K562 (cell line): Measurements from ENCODE around the gene RPL29. TPM values are rescaled to one million over a fixed set of nuclear protein-coding genes. Genes with fewer than 3 reads are reported as not detected.

Experiments
- ARID1B ChIP-seq: fragments of 450-650 bp; IDR thresholded peaks from 2 replicates; pipeline ENCODE4 v1.6.1; 2016; ENCODE audit warnings: antibody characterized with exemption, mild to moderate bottlenecking, inconsistent platforms
- FOXA1 ChIP-seq: fragments of 450-650 bp; IDR thresholded peaks from 2 replicates; pipeline ENCODE4 v1.6.1; 2016; ENCODE audit warnings: mild to moderate bottlenecking, borderline replicate concordance
- LCOR ChIP-seq: sonication (generic); formaldehyde crosslinking; IDR thresholded peaks from 2 replicates; pipeline ENCODE4 v1.8.0; 2022; ENCODE audit warnings: mild to moderate bottlenecking, missing genetic modification reagents
- NFE2L1 ChIP-seq: fragments of 450-650 bp; IDR thresholded peaks from 2 replicates; pipeline ENCODE4 v1.6.1; 2016; ENCODE audit warnings: missing genetic modification characterization, low read depth, mild to moderate bottlenecking, missing compliant biosample characterization, moderate library complexity, borderline replicate concordance
- NR2C2 ChIP-seq, 2 experiments: fragments of 200-800 bp in 1 of 2; sonication (Bioruptor generic) in 1 of 2; sonication (generic) in 1 of 2; formaldehyde crosslinking in 1 of 2; IDR thresholded peaks; 2 replicates each; pipeline versions ENCODE4 v1.6.1 to v1.8.0; 2016 to 2022; ENCODE audit warnings: mild to moderate bottlenecking in 1 of 2, missing compliant biosample characterization in 1 of 2, missing genetic modification characterization in 1 of 2, missing genetic modification reagents in 1 of 2
- PHF8 ChIP-seq: fragments of 200-600 bp; sonication (generic); IDR thresholded peaks from 2 replicates; pipeline ENCODE4 v1.6.1; 2012; ENCODE audit warnings: mixed run types, mild to moderate bottlenecking, inconsistent platforms, low read length, moderate library complexity, borderline replicate concordance
- TEAD1 ChIP-seq, 2 experiments: fragments of 450-650 bp in 1 of 2; sonication (generic) in 1 of 2; formaldehyde crosslinking; IDR thresholded peaks; 2 replicates each; pipeline versions ENCODE4 v1.4.0 to v1.8.0; 2020 to 2022; ENCODE audit warnings: mild to moderate bottlenecking in 2 of 2, missing genetic modification reagents in 1 of 2
- ZNF184 ChIP-seq: sonication (generic); formaldehyde crosslinking; IDR thresholded peaks from 2 replicates; pipeline ENCODE4 v1.5.0; 2020; ENCODE audit warnings: missing genetic modification reagents
- ZNF766 ChIP-seq: fragments of 200-800 bp; sonication (Bioruptor generic); conservative IDR thresholded peaks from 2 replicates; pipeline ENCODE4 v1.6.1; 2016; ENCODE audit warnings: missing genetic modification characterization, missing compliant biosample characterization
- polyA plus RNA-seq, 8 experiments: library from polyadenylated mRNA; depleted of rRNA in 4 of 8; stranded (reverse) in 5 of 8; unstranded in 3 of 8; fragments of >200 nt; fragmentation: Nextera tagmentation in 2 of 8; fragmentation: Illumina TruSeq in 1 of 8; extraction: Ambion mirVana in 2 of 8; extraction: Trizol in 1 of 8; gene quantifications; 2 replicates each; pipeline versions ENCODE4 v1.2.1 to v1.2.3, GENCODE V29; 2011 to 2014; ENCODE audit warnings: inconsistent platforms in 1 of 8, missing spikeins in 1 of 8
- total RNA-seq, 7 experiments: library from RNA; depleted of rRNA in 6 of 7; stranded (reverse); fragments of >200 nt in 6 of 7; fragmentation: Illumina TruSeq in 2 of 7; extraction: Trizol in 2 of 7; gene quantifications; 2 replicates each; pipeline versions ENCODE4 v1.2.1 to v1.2.3, GENCODE V29; 2011 to 2021; ENCODE audit warnings: low replicate concordance in 1 of 7
- TF ChIP-seq, protein P1 (sequence below): fragments of 450-650 bp; formaldehyde crosslinking; IDR thresholded peaks from 2 replicates; pipeline ENCODE4 v1.4.0; 2022; ENCODE audit warnings: missing genetic modification characterization
- TF ChIP-seq, protein P2 (sequence below): fragments of 250-450 bp; sonication (Bioruptor Pico); IDR thresholded peaks from 2 replicates; pipeline ENCODE4 v1.8.0; 2021; ENCODE audit warnings: mild to moderate bottlenecking, moderate library complexity
- TF ChIP-seq, protein P3 (sequence below): fragments of 250-450 bp; sonication (Bioruptor Pico); IDR thresholded peaks from 2 replicates; pipeline ENCODE4 v1.8.0; 2022; ENCODE audit warnings: moderate library complexity, mild to moderate bottlenecking, inconsistent platforms
- TF ChIP-seq, protein P4 (sequence below): fragments of 450-650 bp; IDR thresholded peaks from 2 replicates; pipeline ENCODE4 v1.6.1; 2016; ENCODE audit warnings: mild to moderate bottlenecking
- TF ChIP-seq, protein P5 (sequence below), 2 experiments: fragments of 450-650 bp in 1 of 2; sonication (generic) in 1 of 2; formaldehyde crosslinking in 1 of 2; IDR thresholded peaks in 1 of 2; conservative IDR thresholded peaks in 1 of 2; 2 replicates each; pipeline versions ENCODE4 v1.6.1 to v1.8.1; 2016 to 2023; ENCODE audit warnings: mild to moderate bottlenecking in 2 of 2, moderate library complexity in 2 of 2, inconsistent platforms in 1 of 2, missing genetic modification reagents in 1 of 2
- TF ChIP-seq, protein P6 (sequence below): fragments of 450-650 bp; formaldehyde crosslinking; IDR thresholded peaks from 2 replicates; pipeline ENCODE4 v1.4.0; 2022; ENCODE audit warnings: mild to moderate bottlenecking, moderate library complexity

The RPL29 gene
- total and polyA plus RNA-seq, 9 of the 15 experiments (the other 6 are each of a cell fraction or from before 2014, with no cell fraction given) = 568 to 1,475 (median 1,104) TPM

DNA sequence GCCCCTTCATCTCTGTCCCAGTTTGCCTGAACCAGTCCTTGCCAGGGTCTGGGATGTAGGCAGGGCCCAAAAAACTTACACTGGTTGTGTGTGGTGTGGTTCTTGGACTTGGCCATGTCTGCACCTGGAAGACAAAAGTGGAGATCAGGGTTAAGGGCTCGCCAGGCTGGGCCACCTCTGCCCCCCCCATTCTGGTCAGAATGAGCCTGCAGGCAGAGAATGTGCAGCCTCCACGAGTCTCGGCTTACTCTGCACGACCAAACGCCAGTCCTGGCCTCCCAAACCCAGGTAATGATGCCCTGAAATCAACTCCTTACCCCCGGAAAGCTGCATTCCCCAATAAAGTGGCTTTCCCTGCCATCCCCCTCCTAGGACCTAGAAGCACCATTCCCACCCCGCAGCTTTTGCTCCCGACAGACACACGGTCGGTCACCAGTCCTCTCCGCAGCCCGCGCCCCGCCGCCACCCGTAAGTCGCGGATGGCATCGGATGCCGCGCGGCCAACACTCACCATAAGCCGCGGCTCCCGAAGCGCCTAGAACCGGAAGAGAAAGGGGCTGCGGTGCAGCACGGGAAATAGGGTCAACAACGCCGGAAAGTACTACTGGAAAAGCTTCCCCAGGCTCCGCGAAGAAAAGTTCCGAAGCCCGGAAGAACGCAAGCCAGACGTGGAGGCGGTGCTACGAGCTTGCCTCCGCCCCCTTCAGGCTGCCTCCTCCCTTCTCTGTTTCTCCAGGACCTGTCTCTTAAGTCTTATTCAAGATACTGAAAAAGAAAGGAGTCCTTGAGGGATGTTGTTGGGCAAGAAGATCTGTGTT lies at the start of gene RPL29 (continued):
- TF ChIP-seq, protein P1, sequence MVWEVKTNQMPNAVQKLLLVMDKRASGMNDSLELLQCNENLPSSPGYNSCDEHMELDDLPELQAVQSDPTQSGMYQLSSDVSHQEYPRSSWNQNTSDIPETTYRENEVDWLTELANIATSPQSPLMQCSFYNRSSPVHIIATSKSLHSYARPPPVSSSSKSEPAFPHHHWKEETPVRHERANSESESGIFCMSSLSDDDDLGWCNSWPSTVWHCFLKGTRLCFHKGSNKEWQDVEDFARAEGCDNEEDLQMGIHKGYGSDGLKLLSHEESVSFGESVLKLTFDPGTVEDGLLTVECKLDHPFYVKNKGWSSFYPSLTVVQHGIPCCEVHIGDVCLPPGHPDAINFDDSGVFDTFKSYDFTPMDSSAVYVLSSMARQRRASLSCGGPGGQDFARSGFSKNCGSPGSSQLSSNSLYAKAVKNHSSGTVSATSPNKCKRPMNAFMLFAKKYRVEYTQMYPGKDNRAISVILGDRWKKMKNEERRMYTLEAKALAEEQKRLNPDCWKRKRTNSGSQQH (CRISPR knock-in tag) = 0 out of 2 replicates have a peak, but pooled peaks have one; percentile 42
- TF ChIP-seq NR2C2 (CRISPR knock-in tag; IDR thresholded peaks at IDR 0.05) (peak; percentile 99), NR2C2 (tag; IDR thresholded peaks at IDR 0.05) (peak; percentile 99), LCOR (CRISPR knock-in tag) (peak; percentile 64; the same call in 1 of the 2 replicates), FOXA1 (no peak), NFE2L1 (no peak), ZNF184 (CRISPR knock-in tag) (no peak), ARID1B (no peak; the same call in 1 of the 2 replicates), ZNF766 (CRISPR knock-in tag) (0 out of 2 replicates have a peak, but pooled peaks have one; percentile 21), PHF8 (peak; percentile 89), TEAD1 (CRISPR knock-in tag; IDR thresholded peaks at IDR 0.05) (0 out of 4 replicates have a peak, but pooled peaks of 1 of the 2 experiments have one; percentile 16)
- TF ChIP-seq, protein P2, sequence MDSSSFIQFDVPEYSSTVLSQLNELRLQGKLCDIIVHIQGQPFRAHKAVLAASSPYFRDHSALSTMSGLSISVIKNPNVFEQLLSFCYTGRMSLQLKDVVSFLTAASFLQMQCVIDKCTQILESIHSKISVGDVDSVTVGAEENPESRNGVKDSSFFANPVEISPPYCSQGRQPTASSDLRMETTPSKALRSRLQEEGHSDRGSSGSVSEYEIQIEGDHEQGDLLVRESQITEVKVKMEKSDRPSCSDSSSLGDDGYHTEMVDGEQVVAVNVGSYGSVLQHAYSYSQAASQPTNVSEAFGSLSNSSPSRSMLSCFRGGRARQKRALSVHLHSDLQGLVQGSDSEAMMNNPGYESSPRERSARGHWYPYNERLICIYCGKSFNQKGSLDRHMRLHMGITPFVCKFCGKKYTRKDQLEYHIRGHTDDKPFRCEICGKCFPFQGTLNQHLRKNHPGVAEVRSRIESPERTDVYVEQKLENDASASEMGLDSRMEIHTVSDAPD (CRISPR knock-in tag) = no peak
- TF ChIP-seq, protein P3, sequence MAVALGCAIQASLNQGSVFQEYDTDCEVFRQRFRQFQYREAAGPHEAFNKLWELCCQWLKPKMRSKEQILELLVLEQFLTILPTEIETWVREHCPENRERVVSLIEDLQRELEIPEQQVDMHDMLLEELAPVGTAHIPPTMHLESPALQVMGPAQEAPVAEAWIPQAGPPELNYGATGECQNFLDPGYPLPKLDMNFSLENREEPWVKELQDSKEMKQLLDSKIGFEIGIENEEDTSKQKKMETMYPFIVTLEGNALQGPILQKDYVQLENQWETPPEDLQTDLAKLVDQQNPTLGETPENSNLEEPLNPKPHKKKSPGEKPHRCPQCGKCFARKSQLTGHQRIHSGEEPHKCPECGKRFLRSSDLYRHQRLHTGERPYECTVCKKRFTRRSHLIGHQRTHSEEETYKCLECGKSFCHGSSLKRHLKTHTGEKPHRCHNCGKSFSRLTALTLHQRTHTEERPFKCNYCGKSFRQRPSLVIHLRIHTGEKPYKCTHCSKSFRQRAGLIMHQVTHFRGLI = no peak
- TF ChIP-seq, protein P4, sequence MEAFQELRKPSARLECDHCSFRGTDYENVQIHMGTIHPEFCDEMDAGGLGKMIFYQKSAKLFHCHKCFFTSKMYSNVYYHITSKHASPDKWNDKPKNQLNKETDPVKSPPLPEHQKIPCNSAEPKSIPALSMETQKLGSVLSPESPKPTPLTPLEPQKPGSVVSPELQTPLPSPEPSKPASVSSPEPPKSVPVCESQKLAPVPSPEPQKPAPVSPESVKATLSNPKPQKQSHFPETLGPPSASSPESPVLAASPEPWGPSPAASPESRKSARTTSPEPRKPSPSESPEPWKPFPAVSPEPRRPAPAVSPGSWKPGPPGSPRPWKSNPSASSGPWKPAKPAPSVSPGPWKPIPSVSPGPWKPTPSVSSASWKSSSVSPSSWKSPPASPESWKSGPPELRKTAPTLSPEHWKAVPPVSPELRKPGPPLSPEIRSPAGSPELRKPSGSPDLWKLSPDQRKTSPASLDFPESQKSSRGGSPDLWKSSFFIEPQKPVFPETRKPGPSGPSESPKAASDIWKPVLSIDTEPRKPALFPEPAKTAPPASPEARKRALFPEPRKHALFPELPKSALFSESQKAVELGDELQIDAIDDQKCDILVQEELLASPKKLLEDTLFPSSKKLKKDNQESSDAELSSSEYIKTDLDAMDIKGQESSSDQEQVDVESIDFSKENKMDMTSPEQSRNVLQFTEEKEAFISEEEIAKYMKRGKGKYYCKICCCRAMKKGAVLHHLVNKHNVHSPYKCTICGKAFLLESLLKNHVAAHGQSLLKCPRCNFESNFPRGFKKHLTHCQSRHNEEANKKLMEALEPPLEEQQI = 0 out of 2 replicates have a peak, but pooled peaks have one; percentile 13
- TF ChIP-seq, protein P5, sequence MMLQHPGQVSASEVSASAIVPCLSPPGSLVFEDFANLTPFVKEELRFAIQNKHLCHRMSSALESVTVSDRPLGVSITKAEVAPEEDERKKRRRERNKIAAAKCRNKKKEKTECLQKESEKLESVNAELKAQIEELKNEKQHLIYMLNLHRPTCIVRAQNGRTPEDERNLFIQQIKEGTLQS (IDR thresholded peaks at IDR 0.05) = no peak
- TF ChIP-seq, protein P5 (CRISPR knock-in tag; conservative IDR thresholded peaks at IDR 0.05) = 0 out of 2 replicates have a peak, but pooled peaks have one; percentile 60
- TF ChIP-seq, protein P6, sequence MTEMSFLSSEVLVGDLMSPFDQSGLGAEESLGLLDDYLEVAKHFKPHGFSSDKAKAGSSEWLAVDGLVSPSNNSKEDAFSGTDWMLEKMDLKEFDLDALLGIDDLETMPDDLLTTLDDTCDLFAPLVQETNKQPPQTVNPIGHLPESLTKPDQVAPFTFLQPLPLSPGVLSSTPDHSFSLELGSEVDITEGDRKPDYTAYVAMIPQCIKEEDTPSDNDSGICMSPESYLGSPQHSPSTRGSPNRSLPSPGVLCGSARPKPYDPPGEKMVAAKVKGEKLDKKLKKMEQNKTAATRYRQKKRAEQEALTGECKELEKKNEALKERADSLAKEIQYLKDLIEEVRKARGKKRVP (CRISPR knock-in tag) = 0 out of 2 replicates have a peak, but pooled peaks have one; percentile 36
